SK-N-SH (cell line): ENCODE results near the gene MYOZ2. TPM values are rescaled to one million over a fixed set of nuclear protein-coding genes. Genes with fewer than 3 reads are reported as not detected.
A peak's percentile ranks its signal among the peaks of the same experiment; 100 is the strongest.

Source experiments
- CTCF ChIA-PET: fragments of 300-600, 350-600 bp; formaldehyde crosslinking; extraction: SDS; loops from one replicate; lab custom pipeline; 2021; lab: Yijun Ruan, JAX
- POLR2A ChIA-PET: fragments of 350-600 bp; sonication (Branson Sonifier 250); formaldehyde crosslinking; extraction: SDS; loops from one replicate; lab custom pipeline; 2020; ENCODE audit warnings: antibody characterized with exemption, inconsistent platforms; lab: Yijun Ruan, JAX
- DNase-seq: peaks from one replicate; pipeline ENCODE4 v3.0.0; 2012
- H2AFZ ChIP-seq: fragments of 200-600 bp; sonication (generic); 2 replicates; pipeline ENCODE4 v1.8.1; 2016; ENCODE audit warnings: antibody characterized with exemption, mild to moderate bottlenecking, low read depth
- H3F3A ChIP-seq: fragments of 200-600 bp; sonication (generic); replicated peaks from 2 replicates; pipeline ENCODE3; 2016; ENCODE audit warnings: antibody characterized with exemption, mild to moderate bottlenecking; ENCODE audit not compliant: insufficient read depth
- H3K27ac ChIP-seq, 2 experiments: fragments of 200-500 bp in 1 of 2; fragments of 200-600 bp in 1 of 2; sonication (Bioruptor generic) in 1 of 2; sonication (generic), shearing (Covaris generic) in 1 of 2; 2 replicates each; pipeline versions ENCODE4 v1.5.1 to v1.6.1; 2014 to 2016; ENCODE audit warnings: low read depth in 2 of 2, inconsistent platforms in 1 of 2, low read length in 1 of 2, mild to moderate bottlenecking in 1 of 2, mixed read lengths in 1 of 2
- H3K27me3 ChIP-seq: fragments of 200-600 bp; sonication (generic), shearing (Covaris generic); 2 replicates; pipeline ENCODE4 v1.6.1; 2016; ENCODE audit warnings: mixed run types; ENCODE audit not compliant: insufficient read depth
- H3K36me3 ChIP-seq, 2 experiments: fragments of 200-500 bp in 1 of 2; fragments of 200-600 bp in 1 of 2; sonication (Bioruptor generic) in 1 of 2; sonication (generic) in 1 of 2; replicated peaks in 1 of 2; 2 replicates each; pipeline versions ENCODE3 to v1.5.1; 2014 to 2016; ENCODE audit warnings: low read length in 1 of 2, mild to moderate bottlenecking in 1 of 2; ENCODE audit not compliant: insufficient read depth in 2 of 2, control insufficient read depth in 1 of 2
- H3K4me1 ChIP-seq, 2 experiments: fragments of 200-500 bp in 1 of 2; fragments of 200-600 bp in 1 of 2; sonication (Bioruptor generic) in 1 of 2; sonication (generic), shearing (Covaris generic) in 1 of 2; 2 replicates each; pipeline versions ENCODE4 v1.5.1 to v1.6.1; 2014 to 2016; ENCODE audit warnings: low read depth in 1 of 2, low read length in 1 of 2, mixed run types in 1 of 2; ENCODE audit not compliant: insufficient read depth in 2 of 2, control insufficient read depth in 1 of 2
- H3K4me2 ChIP-seq: fragments of 200-600 bp; sonication (generic), shearing (Covaris generic); 2 replicates; pipeline ENCODE4 v1.6.1; 2017; ENCODE audit warnings: mixed run types
- H3K4me3 ChIP-seq, 2 experiments: fragments of 200-500 bp in 1 of 2; fragments of 200-600 bp in 1 of 2; sonication (Bioruptor generic) in 1 of 2; sonication (generic), shearing (Covaris generic) in 1 of 2; 2 replicates each; pipeline versions ENCODE4 v1.5.1 to v1.8.1; 2014 to 2016; ENCODE audit warnings: low read depth in 2 of 2, inconsistent platforms in 1 of 2, low read length in 1 of 2, mild to moderate bottlenecking in 1 of 2, mixed read lengths in 1 of 2, moderate library complexity in 1 of 2
- H3K79me2 ChIP-seq: fragments of 200-600 bp; sonication (generic); 2 replicates; pipeline ENCODE4 v1.8.1; 2017; ENCODE audit warnings: mild to moderate bottlenecking; ENCODE audit not compliant: insufficient read depth
- H3K9ac ChIP-seq: fragments of 200-600 bp; sonication (generic); 2 replicates; pipeline ENCODE4 v1.6.1; 2017; ENCODE audit warnings: mixed run types
- H3K9me2 ChIP-seq: fragments of 200-600 bp; sonication (generic); 2 replicates; pipeline ENCODE4 v1.6.1; 2017; ENCODE audit warnings: mixed run types
- H3K9me3 ChIP-seq: fragments of 200-600 bp; sonication (generic); 2 replicates; pipeline ENCODE4 v1.6.1; 2017; ENCODE audit warnings: mixed run types, mild to moderate bottlenecking, moderate library complexity
- H4K20me1 ChIP-seq: fragments of 200-600 bp; sonication (generic); 2 replicates; pipeline ENCODE4 v1.6.1; 2017; ENCODE audit warnings: mild to moderate bottlenecking, mixed run types; ENCODE audit not compliant: insufficient read depth
- CHD2 ChIP-seq: fragments of 150-350 bp; IDR thresholded peaks from 2 replicates; pipeline ENCODE4 v1.6.1; 2018; ENCODE audit warnings: low read length; ENCODE audit not compliant: partially characterized antibody
- EP300 ChIP-seq, 2 experiments: IDR thresholded peaks; 2 replicates each; pipeline versions ENCODE4 v1.4.0 to v1.6.1; 2012; ENCODE audit warnings: borderline replicate concordance in 1 of 2, low read depth in 1 of 2, low read length in 1 of 2
- FOSL2 ChIP-seq: IDR thresholded peaks from 2 replicates; pipeline ENCODE4 v1.4.0; 2012; ENCODE audit warnings: low read depth, mild to moderate bottlenecking, moderate library complexity, borderline replicate concordance
- MXI1 ChIP-seq: IDR thresholded peaks from 2 replicates; pipeline ENCODE4 v1.6.1; 2012; ENCODE audit warnings: mild to moderate bottlenecking, low read depth, low read length, improper control_type of control experiment
- RCOR1 ChIP-seq: fragments of 150-350 bp; IDR thresholded peaks from 2 replicates; pipeline ENCODE4 v1.6.1; 2017; ENCODE audit warnings: antibody characterized with exemption, low read length
- RFX5 ChIP-seq: IDR thresholded peaks from 2 replicates; pipeline ENCODE4 v1.6.1; 2012; ENCODE audit warnings: mild to moderate bottlenecking, improper control_type of control experiment, low read length
- RXRA ChIP-seq: IDR thresholded peaks from 2 replicates; pipeline ENCODE4 v1.4.0; 2012; ENCODE audit warnings: low read depth, mild to moderate bottlenecking, borderline replicate concordance
- SIN3A ChIP-seq: IDR thresholded peaks from 2 replicates; pipeline ENCODE4 v1.6.1; 2012; ENCODE audit warnings: low read depth, mild to moderate bottlenecking, low read length, moderate library complexity, borderline replicate concordance
- YY1 ChIP-seq: IDR thresholded peaks from 2 replicates; pipeline ENCODE4 v1.4.0; 2012; ENCODE audit warnings: low read depth, mild to moderate bottlenecking
- WGBS: methylation state at CpG from one replicate; pipeline ENCODE4 v1.1.6; 2017; ENCODE audit warnings: low lambda C conversion rate; 5-methylcytosine and 5-hydroxymethylcytosine counted together
- polyA plus RNA-seq, 3 experiments: library from polyadenylated mRNA; depleted of rRNA; stranded (reverse); fragments of >200 nt; gene quantifications; 2 replicates each; pipeline ENCODE4 v1.2.3, GENCODE V29; 2012
- TF ChIP-seq, protein P1 (sequence below): IDR thresholded peaks from 2 replicates; pipeline ENCODE4; 2012
- TF ChIP-seq, protein P2 (sequence below): fragments of 150-350 bp; IDR thresholded peaks from 2 replicates; pipeline ENCODE4 v1.6.1; 2016; ENCODE audit warnings: mild to moderate bottlenecking, low read depth, low read length
- TF ChIP-seq, protein P3 (sequence below): IDR thresholded peaks from 2 replicates; pipeline ENCODE4 v1.4.0; 2012; ENCODE audit warnings: low read depth, borderline replicate concordance
- TF ChIP-seq, protein P4 (sequence below): fragments of 200-600 bp; sonication (generic); IDR thresholded peaks from 2 replicates; pipeline ENCODE4 v1.6.1; 2017; ENCODE audit warnings: antibody characterized with exemption, mild to moderate bottlenecking, moderate library complexity
- TF ChIP-seq, protein P5 (sequence below): IDR thresholded peaks from 2 replicates; pipeline ENCODE4 v1.6.1; 2012; ENCODE audit warnings: mild to moderate bottlenecking, low read depth, low read length, moderate library complexity

Gene MYOZ2
- polyA plus RNA-seq, 1 of the 3 experiments (the other 2 are of a cell fraction) = 0.26 TPM

DNA sequence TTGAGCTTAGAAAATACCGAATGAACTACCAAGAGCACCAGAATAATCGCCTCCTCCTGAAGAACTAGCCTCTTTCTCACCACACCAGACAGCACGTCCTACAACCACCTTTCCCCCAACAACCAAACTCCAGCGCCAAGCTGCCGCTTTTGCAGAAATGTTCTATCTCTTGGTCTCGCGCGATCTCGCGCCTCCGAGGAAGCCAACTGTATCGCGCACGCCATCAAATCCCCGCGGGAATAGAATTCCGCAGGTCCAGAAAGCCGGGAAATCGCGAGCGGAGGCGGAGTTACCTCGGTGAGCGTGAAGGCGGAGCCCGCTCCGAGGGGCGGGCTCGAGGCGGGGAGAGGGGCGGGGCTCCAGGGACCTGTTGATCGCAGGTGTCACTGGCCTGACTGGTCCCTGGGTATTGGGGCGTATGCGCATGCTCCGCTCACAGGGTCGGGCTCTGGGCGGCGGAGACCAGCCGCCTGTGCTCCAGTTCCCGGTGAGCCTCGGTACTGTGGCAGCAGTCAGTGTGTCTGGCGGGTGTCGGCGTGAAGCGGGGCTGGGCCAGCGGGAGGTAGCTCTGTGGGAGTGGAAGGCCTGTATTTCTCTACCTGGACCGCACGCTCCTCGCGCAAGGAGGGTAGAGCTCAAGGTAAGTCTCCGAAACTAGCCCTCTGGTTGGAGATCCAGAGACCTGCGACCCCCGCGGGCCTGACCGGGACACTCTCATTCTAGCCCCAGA is 76.8 kb downstream of the MYOZ2 start, which contains the start of gene USP53 (continued):
- TF ChIP-seq SIN3A = peak; percentile 85; the same call in 1 of the 2 replicates
- peak; percentile 99 for TF ChIP-seq CHD2
- no peak for TF ChIP-seq RCOR1
- TF ChIP-seq MXI1 = peak; percentile 17; the same call in 1 of the 2 replicates
- no peak for TF ChIP-seq RXRA
- TF ChIP-seq YY1 = peak; percentile 41; the same call in 1 of the 2 replicates
- TF ChIP-seq, protein P1, sequence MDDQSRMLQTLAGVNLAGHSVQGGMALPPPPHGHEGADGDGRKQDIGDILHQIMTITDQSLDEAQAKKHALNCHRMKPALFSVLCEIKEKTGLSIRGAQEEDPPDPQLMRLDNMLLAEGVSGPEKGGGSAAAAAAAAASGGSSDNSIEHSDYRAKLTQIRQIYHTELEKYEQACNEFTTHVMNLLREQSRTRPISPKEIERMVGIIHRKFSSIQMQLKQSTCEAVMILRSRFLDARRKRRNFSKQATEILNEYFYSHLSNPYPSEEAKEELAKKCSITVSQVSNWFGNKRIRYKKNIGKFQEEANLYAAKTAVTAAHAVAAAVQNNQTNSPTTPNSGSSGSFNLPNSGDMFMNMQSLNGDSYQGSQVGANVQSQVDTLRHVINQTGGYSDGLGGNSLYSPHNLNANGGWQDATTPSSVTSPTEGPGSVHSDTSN = no peak; the same call in none of the 2 replicates
- TF ChIP-seq, protein P2, sequence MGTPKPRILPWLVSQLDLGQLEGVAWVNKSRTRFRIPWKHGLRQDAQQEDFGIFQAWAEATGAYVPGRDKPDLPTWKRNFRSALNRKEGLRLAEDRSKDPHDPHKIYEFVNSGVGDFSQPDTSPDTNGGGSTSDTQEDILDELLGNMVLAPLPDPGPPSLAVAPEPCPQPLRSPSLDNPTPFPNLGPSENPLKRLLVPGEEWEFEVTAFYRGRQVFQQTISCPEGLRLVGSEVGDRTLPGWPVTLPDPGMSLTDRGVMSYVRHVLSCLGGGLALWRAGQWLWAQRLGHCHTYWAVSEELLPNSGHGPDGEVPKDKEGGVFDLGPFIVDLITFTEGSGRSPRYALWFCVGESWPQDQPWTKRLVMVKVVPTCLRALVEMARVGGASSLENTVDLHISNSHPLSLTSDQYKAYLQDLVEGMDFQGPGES = peak; percentile 1; the same call in 1 of the 2 replicates

DNA sequence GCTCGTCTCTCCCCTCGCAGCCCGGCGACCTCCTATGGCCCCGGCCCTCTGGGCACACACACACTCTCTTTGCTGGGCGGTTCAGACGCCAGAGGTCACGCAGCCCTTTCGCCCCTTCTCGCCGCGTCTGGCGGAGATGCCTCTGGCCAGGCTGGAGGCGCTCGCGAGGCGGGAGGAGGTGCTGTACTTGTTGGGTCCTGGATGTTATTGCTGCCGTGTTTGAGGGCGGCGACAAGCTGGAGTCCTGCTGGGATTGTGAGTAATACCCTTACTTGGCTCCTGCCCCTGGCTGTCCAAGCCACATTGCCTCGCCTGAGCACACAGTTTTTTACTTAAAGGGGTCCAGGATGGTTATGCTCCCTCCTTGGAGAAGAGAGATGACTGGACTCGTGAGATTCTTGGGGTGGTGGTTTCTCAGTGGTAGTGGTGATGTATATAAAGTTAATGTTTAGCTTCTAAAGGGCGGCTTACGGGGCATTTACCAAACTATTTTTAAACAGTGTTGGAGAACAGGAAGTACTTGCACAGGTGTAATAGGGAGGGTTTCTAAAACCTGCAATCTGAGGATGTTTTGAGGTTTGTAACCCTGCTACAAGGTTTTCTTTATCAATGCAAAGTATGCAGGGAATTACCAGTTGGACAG is 77.5 kb downstream of the MYOZ2 start:
- Histone ChIP-seq H3K9ac (peak overlapping the region; percentile 80), H4K20me1 (no peaks in the 10 kb centered on the region), H3K36me3 (peaks cover 9 to 15% of the 10 kb centered on the region in 2 experiments), H3K4me1 (peaks cover 6 to 9% of the 10 kb centered on the region in 2 experiments), H3K9me2 (no peaks in the 10 kb centered on the region), H3K9me3 (no peaks in the 10 kb centered on the region), H3F3A (peaks cover 28% of the 10 kb centered on the region), H3K27me3 (no peaks in the 10 kb centered on the region), H3K79me2 (peaks cover 50% of the 10 kb centered on the region), H3K4me2 (peak overlapping the region; percentile 87), H3K4me3 (peak overlapping the region; percentile 93 to 94), H2AFZ (peak overlapping the region; percentile 85), H3K27ac (peak overlapping the region; percentile 87 to 94)
- CTCF ChIA-PET = interaction anchor here (0.9 to 2.5 kb wide), 11 partner anchors 8 to 258 kb away, joined by 3 to 13 read pairs (median 3); no protein-coding TSS in a partner anchor
- POLR2A ChIA-PET = no interaction called here
- WGBS = 5% methylated on average over 14 of the region's 24 CpGs
- peak; percentile 69 for DNase-seq
- TF ChIP-seq FOSL2 (peak; percentile 36; the same call in 1 of the 2 replicates), EP300 (IDR thresholded peaks at IDR 0.05; ENCODE audit: borderline replicate concordance in 1 of 2, low read depth in 1 of 2, low read length in 1 of 2) (no peak), RCOR1 (no peak), RFX5 (no peak)
- TF ChIP-seq, protein P3, sequence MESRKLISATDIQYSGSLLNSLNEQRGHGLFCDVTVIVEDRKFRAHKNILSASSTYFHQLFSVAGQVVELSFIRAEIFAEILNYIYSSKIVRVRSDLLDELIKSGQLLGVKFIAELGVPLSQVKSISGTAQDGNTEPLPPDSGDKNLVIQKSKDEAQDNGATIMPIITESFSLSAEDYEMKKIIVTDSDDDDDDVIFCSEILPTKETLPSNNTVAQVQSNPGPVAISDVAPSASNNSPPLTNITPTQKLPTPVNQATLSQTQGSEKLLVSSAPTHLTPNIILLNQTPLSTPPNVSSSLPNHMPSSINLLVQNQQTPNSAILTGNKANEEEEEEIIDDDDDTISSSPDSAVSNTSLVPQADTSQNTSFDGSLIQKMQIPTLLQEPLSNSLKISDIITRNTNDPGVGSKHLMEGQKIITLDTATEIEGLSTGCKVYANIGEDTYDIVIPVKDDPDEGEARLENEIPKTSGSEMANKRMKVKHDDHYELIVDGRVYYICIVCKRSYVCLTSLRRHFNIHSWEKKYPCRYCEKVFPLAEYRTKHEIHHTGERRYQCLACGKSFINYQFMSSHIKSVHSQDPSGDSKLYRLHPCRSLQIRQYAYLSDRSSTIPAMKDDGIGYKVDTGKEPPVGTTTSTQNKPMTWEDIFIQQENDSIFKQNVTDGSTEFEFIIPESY = no peak
- TF ChIP-seq, protein P4, sequence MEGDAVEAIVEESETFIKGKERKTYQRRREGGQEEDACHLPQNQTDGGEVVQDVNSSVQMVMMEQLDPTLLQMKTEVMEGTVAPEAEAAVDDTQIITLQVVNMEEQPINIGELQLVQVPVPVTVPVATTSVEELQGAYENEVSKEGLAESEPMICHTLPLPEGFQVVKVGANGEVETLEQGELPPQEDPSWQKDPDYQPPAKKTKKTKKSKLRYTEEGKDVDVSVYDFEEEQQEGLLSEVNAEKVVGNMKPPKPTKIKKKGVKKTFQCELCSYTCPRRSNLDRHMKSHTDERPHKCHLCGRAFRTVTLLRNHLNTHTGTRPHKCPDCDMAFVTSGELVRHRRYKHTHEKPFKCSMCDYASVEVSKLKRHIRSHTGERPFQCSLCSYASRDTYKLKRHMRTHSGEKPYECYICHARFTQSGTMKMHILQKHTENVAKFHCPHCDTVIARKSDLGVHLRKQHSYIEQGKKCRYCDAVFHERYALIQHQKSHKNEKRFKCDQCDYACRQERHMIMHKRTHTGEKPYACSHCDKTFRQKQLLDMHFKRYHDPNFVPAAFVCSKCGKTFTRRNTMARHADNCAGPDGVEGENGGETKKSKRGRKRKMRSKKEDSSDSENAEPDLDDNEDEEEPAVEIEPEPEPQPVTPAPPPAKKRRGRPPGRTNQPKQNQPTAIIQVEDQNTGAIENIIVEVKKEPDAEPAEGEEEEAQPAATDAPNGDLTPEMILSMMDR = peak; percentile 52
- TF ChIP-seq, protein P5, sequence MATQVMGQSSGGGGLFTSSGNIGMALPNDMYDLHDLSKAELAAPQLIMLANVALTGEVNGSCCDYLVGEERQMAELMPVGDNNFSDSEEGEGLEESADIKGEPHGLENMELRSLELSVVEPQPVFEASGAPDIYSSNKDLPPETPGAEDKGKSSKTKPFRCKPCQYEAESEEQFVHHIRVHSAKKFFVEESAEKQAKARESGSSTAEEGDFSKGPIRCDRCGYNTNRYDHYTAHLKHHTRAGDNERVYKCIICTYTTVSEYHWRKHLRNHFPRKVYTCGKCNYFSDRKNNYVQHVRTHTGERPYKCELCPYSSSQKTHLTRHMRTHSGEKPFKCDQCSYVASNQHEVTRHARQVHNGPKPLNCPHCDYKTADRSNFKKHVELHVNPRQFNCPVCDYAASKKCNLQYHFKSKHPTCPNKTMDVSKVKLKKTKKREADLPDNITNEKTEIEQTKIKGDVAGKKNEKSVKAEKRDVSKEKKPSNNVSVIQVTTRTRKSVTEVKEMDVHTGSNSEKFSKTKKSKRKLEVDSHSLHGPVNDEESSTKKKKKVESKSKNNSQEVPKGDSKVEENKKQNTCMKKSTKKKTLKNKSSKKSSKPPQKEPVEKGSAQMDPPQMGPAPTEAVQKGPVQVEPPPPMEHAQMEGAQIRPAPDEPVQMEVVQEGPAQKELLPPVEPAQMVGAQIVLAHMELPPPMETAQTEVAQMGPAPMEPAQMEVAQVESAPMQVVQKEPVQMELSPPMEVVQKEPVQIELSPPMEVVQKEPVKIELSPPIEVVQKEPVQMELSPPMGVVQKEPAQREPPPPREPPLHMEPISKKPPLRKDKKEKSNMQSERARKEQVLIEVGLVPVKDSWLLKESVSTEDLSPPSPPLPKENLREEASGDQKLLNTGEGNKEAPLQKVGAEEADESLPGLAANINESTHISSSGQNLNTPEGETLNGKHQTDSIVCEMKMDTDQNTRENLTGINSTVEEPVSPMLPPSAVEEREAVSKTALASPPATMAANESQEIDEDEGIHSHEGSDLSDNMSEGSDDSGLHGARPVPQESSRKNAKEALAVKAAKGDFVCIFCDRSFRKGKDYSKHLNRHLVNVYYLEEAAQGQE = no peak
- TF ChIP-seq, protein P2 = no peak
- TF ChIP-seq, protein P1 = no peak
